Thyroid gland (tissue), 4 donors: ENCODE data around the gene CCHCR1. TPM values are rescaled to one million over a fixed set of nuclear protein-coding genes. Genes with fewer than 3 reads are reported as not detected.

Experiments
- DNase-seq, 2 donors: peaks; one replicate each; pipeline ENCODE4 v3.0.0-alpha.2; 2019
- H3K27ac ChIP-seq, 3 donors: fragments of 200-600 bp; sonication (generic); 1 replicate in 2 of 3; 2 replicates in 1 of 3; pipeline ENCODE4 v1.5.1; 2016 to 2019; ENCODE audit warnings: mild to moderate bottlenecking in 1 of 3, moderate library complexity in 1 of 3
- H3K27me3 ChIP-seq: fragments of 200-600 bp; sonication (generic); one replicate; pipeline ENCODE4 v1.5.1; 2019
- H3K36me3 ChIP-seq, 2 donors: fragments of 200-600 bp; sonication (generic); one replicate each; pipeline ENCODE4 v1.5.1; 2016 to 2019
- H3K4me1 ChIP-seq, 2 donors: fragments of 200-600 bp; sonication (generic); one replicate each; pipeline ENCODE4 v1.5.1; 2017 to 2019
- H3K4me3 ChIP-seq, 3 donors: fragments of 200-600 bp; sonication (generic); replicated peaks in 1 of 3; 1 replicate in 2 of 3; 2 replicates in 1 of 3; pipeline ENCODE4 v1.5.1; 2016; ENCODE audit warnings: mild to moderate bottlenecking in 1 of 3
- H3K9me3 ChIP-seq: fragments of 200-600 bp; sonication (generic); one replicate; pipeline ENCODE4 v1.5.1; 2017
- POLR2A ChIP-seq, 2 donors: fragments of 450-650 bp; IDR thresholded peaks; one replicate each; pipeline ENCODE4 v1.6.1; 2017; ENCODE audit warnings: antibody characterized with exemption in 2 of 2, mild to moderate bottlenecking in 2 of 2, moderate library complexity in 1 of 2
- WGBS, 2 donors: methylation state at CpG; one replicate each; pipeline ENCODE4 v1.1.5; 2017; 5-methylcytosine and 5-hydroxymethylcytosine counted together
- intact Hi-C: fragments of 100-400 bp; cut with DNase I; formaldehyde crosslinking; loops from one replicate; pipeline ENCODE4 v1.15.1; 2023
- total RNA-seq, 4 donors: library from RNA; depleted of rRNA; stranded (reverse); fragments of >200 nt; gene quantifications; one replicate each; pipeline ENCODE4 v1.2.3, GENCODE V29; 2016
- TF ChIP-seq, protein P1 (sequence below), 6 experiments: fragments of 200-600 bp in 3 of 6; fragments of 450-650 bp in 3 of 6; sonication (generic) in 3 of 6; IDR thresholded peaks; one replicate each; pipeline ENCODE4 v1.5.1; 2016 to 2019; ENCODE audit warnings: antibody characterized with exemption in 6 of 6, mild to moderate bottlenecking in 2 of 6, inconsistent platforms in 1 of 6, moderate library complexity in 1 of 6

CCHCR1 gene
- total RNA-seq, 4 donors from 2014 or later: 15.8 to 20.0 (median 17.0) TPM

DNA sequence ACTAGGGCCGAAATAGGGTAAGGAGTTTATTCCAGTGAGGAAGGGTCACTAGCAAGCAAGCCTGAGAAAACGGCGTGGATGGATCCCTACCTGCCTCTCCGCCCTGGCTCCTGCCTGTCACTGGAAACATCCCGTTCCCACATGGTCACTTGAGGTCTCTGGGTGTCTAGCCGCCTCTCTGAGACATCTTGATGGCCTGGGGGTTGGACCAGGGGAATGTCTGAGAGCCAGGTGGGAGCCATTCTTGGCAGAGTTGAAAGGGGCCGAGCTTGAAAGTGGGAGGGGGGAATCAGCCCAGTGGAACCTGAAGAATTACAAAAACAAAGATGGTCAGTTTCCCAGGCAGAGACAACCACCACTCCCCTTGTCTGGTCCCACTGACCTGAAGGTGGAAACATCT lies 961 bp downstream of the CCHCR1 start:
- WGBS, 2 donors: 62 to 69% methylated on average over 7 of the region's 7 CpGs
- TF ChIP-seq, protein P1, sequence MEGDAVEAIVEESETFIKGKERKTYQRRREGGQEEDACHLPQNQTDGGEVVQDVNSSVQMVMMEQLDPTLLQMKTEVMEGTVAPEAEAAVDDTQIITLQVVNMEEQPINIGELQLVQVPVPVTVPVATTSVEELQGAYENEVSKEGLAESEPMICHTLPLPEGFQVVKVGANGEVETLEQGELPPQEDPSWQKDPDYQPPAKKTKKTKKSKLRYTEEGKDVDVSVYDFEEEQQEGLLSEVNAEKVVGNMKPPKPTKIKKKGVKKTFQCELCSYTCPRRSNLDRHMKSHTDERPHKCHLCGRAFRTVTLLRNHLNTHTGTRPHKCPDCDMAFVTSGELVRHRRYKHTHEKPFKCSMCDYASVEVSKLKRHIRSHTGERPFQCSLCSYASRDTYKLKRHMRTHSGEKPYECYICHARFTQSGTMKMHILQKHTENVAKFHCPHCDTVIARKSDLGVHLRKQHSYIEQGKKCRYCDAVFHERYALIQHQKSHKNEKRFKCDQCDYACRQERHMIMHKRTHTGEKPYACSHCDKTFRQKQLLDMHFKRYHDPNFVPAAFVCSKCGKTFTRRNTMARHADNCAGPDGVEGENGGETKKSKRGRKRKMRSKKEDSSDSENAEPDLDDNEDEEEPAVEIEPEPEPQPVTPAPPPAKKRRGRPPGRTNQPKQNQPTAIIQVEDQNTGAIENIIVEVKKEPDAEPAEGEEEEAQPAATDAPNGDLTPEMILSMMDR (IDR thresholded peaks at IDR 0.05): no peak
- TF ChIP-seq POLR2A (IDR thresholded peaks at IDR 0.05): no peak
- Histone ChIP-seq H3K27ac (no peak overlapping the region), H3K27me3 (no peaks in the 10 kb centered on the region), H3K4me3 (no peak overlapping the region), H3K4me1 (peaks cover 8 to 24% of the 10 kb centered on the region in 2 donors), H3K36me3 (peaks cover 0 to 3% of the 10 kb centered on the region in 2 donors), H3K9me3 (no peaks in the 10 kb centered on the region)
- DNase-seq: peak; percentile 20 to 27
- intact Hi-C loops: no loop called here

DNA sequence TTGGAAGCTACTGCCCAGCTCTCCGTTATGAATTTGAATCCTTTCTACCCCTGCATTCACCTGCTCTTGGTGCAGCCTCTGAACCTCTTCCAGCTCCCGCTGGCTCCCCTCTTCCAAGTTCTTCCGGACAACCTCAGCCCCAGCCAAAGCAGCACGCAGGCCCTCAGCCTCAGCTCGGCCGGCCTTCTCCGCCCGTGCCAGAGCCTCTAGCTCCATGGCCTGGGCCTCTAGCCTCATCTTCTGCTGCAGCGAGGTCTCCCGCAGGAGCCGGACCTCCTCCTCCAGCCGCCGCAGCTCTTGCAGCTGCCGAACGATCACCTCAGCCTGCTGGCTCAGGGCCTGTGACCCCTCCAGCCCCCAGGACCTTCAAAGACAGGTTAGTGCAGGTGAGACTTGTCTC lies 3.2 kb downstream of the CCHCR1 start:
- peaks cover 0 to 8% of the 10 kb centered on the region in 2 donors for H3K36me3 ChIP-seq
- no peaks in the 10 kb centered on the region for H3K27me3 ChIP-seq
- intact Hi-C loops: no loop called here
- WGBS, 2 donors: 82 to 96% methylated on average over 15 of the region's 15 CpGs
- no peak for TF ChIP-seq POLR2A (IDR thresholded peaks at IDR 0.05)
- peaks cover 8 to 22% of the 10 kb centered on the region in 2 donors for H3K4me1 ChIP-seq
- H3K9me3 ChIP-seq: no peaks in the 10 kb centered on the region
- DNase-seq: no peak
- H3K27ac ChIP-seq: no peak overlapping the region
- H3K4me3 ChIP-seq: no peak overlapping the region

DNA sequence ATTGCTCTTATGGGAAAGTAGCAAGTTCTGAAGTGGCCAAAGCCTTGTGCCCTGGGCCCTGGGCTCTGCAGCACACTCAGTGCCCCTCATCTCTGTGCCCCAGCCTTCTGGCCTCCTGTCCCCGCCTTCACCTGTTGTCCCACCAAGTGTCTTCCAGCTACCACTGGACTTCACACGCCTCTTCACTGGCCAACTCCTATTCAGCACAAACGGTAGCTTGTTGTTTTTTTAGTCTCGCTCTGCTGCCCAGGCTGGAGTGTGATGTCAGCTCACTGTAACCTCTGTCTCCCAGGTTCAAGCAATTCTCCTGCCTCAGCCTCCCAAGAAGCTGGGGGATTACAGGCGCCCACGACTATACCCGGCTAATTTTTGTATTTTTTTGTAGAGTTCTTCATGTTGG lies 4.8 kb downstream of the CCHCR1 start:
- 71 to 72% methylated on average over 7 of the region's 7 CpGs for whole genome bisulfite sequencing, 2 donors
- peaks cover 0 to 8% of the 10 kb centered on the region in 2 donors for H3K36me3 ChIP-seq
- peaks cover 7 to 13% of the 10 kb centered on the region in 2 donors for H3K4me1 ChIP-seq
- TF ChIP-seq POLR2A (IDR thresholded peaks at IDR 0.05): no peak
- intact Hi-C loops: no loop called here
- no peaks in the 10 kb centered on the region for H3K9me3 ChIP-seq
- no peak overlapping the region for H3K4me3 ChIP-seq
- H3K27me3 ChIP-seq: no peaks in the 10 kb centered on the region
- no peak overlapping the region for H3K27ac ChIP-seq
- peak in 1 of 2 donors; percentile 34 for DNase-seq

DNA sequence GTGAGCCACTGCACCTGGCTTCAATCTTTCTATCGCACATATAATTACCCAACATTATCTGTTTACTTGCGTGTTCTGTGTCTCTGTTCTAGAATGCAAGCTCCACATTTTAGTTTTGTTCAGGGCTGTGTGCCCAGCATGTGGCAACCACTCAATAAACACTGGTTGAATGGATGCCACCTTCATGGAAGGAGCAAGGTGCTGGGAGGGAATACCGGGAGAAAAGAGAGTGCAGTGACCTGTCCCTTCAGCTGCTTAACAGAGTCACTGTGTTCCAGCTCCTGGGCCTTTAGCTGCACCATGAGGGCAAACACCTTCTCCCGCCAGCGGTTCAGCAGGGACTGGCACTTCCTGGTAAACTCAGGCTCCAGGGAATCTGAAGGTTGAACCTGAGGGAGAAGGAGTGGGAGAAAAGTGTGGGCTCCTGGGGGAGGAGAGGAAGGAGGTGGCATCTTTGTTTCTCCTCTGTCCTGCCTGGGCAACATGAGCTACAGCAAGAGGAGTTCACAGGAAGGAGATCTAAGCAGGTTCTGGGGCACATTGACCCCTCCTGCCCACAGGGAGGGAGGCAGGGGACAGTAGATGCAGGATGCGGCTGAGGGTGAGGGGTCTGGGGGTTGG lies 7.7 kb downstream of the CCHCR1 start:
- Histone ChIP-seq H3K4me3 (no peak overlapping the region), H3K4me1 (no peaks in the 10 kb centered on the region), H3K36me3 (peaks cover 0 to 4% of the 10 kb centered on the region in 2 donors), H3K9me3 (no peaks in the 10 kb centered on the region), H3K27ac (no peak overlapping the region), H3K27me3 (no peaks in the 10 kb centered on the region)
- intact Hi-C loops: no loop called here
- DNase-seq: no peak
- 91 to 95% methylated on average over 5 to 6 of the region's 6 CpGs for WGBS, 2 donors
- TF ChIP-seq POLR2A (IDR thresholded peaks at IDR 0.05): no peak
- TF ChIP-seq, protein P1 (IDR thresholded peaks at IDR 0.05): no peak

DNA sequence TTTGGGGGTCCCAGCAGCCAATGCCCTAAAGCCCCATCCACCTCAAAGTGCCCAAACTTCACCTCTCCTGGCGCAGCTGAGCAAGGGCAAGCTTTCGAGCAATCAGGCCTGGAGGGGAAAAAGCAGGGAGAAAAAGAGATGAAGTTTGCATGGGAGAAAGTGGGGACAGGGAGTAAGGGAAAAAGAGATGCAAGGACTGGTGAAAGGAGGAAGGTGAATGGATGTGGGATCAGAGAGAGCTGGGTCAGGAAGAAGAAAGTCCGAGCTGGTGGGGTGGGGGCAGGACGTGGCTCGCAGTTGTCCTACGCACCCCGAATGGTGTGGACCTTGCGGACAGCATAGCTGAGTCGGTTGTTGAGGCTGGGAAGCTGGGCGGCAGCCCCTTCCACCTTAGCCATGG lies 12.2 kb downstream of the CCHCR1 start:
- no peak for DNase-seq
- H3K27me3 ChIP-seq: no peaks in the 10 kb centered on the region
- 95 to 97% methylated on average over 10 of the region's 10 CpGs for WGBS, 2 donors
- intact Hi-C loops: no loop called here
- no peaks in the 10 kb centered on the region for H3K4me1 ChIP-seq
- H3K36me3 ChIP-seq: peaks cover 4 to 7% of the 10 kb centered on the region in 2 donors
- H3K27ac ChIP-seq: no peak overlapping the region
- no peak overlapping the region for H3K4me3 ChIP-seq
- TF ChIP-seq, protein P1 (IDR thresholded peaks at IDR 0.05): no peak
- TF ChIP-seq POLR2A (IDR thresholded peaks at IDR 0.05): no peak
- no peaks in the 10 kb centered on the region for H3K9me3 ChIP-seq

DNA sequence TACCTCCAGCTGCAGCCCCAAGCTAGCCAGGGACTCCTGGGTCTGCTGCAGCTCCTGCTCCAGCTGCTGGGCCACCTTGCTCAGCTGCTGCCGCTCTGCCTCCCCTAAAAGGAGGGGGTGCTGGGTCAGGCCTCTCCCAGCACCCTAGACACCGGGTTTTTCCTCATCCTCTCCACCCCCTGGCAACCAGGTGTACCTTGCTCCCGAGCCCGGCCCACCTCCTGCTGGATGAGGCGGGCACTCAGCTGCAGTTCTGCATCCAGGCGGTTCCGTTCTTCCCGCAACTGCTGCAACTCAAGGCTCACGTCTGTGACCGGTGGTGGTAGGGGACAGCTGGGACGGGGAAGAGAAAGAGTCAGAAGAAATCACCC lies 12.6 kb downstream of the CCHCR1 start:
- 67 to 93% methylated on average over 3 to 11 of the region's 11 CpGs for WGBS, 2 donors
- intact Hi-C loops: no loop called here

More for the DNA sequence above, 12.6 kb downstream of the CCHCR1 start:
- Histone ChIP-seq H3K27ac (no peak overlapping the region), H3K36me3 (peaks cover 4 to 7% of the 10 kb centered on the region in 2 donors), H3K4me3 (no peak overlapping the region), H3K4me1 (no peaks in the 10 kb centered on the region), H3K9me3 (no peaks in the 10 kb centered on the region), H3K27me3 (no peaks in the 10 kb centered on the region)
- TF ChIP-seq, protein P1 (IDR thresholded peaks at IDR 0.05): no peak
- no peak for TF ChIP-seq POLR2A (IDR thresholded peaks at IDR 0.05)
- no peak for DNase-seq
